ENCODE measurements around the gene ASPSCR1. TPM values are rescaled to one million over a fixed set of nuclear protein-coding genes. Genes with fewer than 3 reads are reported as not detected.

Gene ASPSCR1
- total and polyA plus RNA-seq, 2 of the 13 experiments (the other 11 are each of a cell fraction or from before 2014, with no cell fraction given): 274 to 314 TPM

- TF ChIP-seq ZNF513 (CRISPR knock-in tag; conservative IDR thresholded peaks at IDR 0.05) (no peak), MIER2 (CRISPR knock-in tag; IDR thresholded peaks at IDR 0.05) (no peak), JARID2 (CRISPR knock-in tag; IDR thresholded peaks at IDR 0.05; ENCODE audit: insufficient replicate concordance) (no peak), SALL1 (CRISPR knock-in tag; IDR thresholded peaks at IDR 0.05) (peak; percentile 57), TSC22D2 (CRISPR knock-in tag; IDR thresholded peaks at IDR 0.05; ENCODE audit: borderline replicate concordance) (0 out of 2 replicates have a peak, but pooled peaks have one; percentile 52), KLF12 (CRISPR knock-in tag; IDR thresholded peaks at IDR 0.05; ENCODE audit: borderline replicate concordance) (peak; percentile 95), REPIN1 (CRISPR knock-in tag; IDR thresholded peaks at IDR 0.05; ENCODE audit: borderline replicate concordance, low read depth) (peak; percentile 94), ZNF749 (CRISPR knock-in tag; IDR thresholded peaks at IDR 0.05; ENCODE audit: borderline replicate concordance) (no peak; the same call in 1 of the 2 replicates), HMG20A (CRISPR knock-in tag; IDR thresholded peaks at IDR 0.05; ENCODE audit: borderline replicate concordance) (no peak), PHF8 (CRISPR knock-in tag; IDR thresholded peaks at IDR 0.05) (peak; percentile 78), TRIM22 (IDR thresholded peaks at IDR 0.05) (no peak), ZNF564 (CRISPR knock-in tag; IDR thresholded peaks at IDR 0.05) (peak; percentile 79; the same call in 1 of the 2 replicates), ZNF652 (CRISPR knock-in tag; IDR thresholded peaks at IDR 0.05; ENCODE audit: borderline replicate concordance, low read depth) (no peak), MEIS2 (CRISPR knock-in tag; IDR thresholded peaks at IDR 0.05) (peak; percentile 32; the same call in 1 of the 2 replicates)
- TF ChIP-seq, protein P1, sequence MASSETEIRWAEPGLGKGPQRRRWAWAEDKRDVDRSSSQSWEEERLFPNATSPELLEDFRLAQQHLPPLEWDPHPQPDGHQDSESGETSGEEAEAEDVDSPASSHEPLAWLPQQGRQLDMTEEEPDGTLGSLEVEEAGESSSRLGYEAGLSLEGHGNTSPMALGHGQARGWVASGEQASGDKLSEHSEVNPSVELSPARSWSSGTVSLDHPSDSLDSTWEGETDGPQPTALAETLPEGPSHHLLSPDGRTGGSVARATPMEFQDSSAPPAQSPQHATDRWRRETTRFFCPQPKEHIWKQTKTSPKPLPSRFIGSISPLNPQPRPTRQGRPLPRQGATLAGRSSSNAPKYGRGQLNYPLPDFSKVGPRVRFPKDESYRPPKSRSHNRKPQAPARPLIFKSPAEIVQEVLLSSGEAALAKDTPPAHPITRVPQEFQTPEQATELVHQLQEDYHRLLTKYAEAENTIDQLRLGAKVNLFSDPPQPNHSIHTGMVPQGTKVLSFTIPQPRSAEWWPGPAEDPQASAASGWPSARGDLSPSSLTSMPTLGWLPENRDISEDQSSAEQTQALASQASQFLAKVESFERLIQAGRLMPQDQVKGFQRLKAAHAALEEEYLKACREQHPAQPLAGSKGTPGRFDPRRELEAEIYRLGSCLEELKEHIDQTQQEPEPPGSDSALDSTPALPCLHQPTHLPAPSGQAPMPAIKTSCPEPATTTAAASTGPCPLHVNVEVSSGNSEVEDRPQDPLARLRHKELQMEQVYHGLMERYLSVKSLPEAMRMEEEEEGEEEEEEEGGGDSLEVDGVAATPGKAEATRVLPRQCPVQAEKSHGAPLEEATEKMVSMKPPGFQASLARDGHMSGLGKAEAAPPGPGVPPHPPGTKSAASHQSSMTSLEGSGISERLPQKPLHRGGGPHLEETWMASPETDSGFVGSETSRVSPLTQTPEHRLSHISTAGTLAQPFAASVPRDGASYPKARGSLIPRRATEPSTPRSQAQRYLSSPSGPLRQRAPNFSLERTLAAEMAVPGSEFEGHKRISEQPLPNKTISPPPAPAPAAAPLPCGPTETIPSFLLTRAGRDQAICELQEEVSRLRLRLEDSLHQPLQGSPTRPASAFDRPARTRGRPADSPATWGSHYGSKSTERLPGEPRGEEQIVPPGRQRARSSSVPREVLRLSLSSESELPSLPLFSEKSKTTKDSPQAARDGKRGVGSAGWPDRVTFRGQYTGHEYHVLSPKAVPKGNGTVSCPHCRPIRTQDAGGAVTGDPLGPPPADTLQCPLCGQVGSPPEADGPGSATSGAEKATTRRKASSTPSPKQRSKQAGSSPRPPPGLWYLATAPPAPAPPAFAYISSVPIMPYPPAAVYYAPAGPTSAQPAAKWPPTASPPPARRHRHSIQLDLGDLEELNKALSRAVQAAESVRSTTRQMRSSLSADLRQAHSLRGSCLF (CRISPR knock-in tag; IDR thresholded peaks at IDR 0.05; ENCODE audit: borderline replicate concordance): no peak
- TF ChIP-seq, protein P2, sequence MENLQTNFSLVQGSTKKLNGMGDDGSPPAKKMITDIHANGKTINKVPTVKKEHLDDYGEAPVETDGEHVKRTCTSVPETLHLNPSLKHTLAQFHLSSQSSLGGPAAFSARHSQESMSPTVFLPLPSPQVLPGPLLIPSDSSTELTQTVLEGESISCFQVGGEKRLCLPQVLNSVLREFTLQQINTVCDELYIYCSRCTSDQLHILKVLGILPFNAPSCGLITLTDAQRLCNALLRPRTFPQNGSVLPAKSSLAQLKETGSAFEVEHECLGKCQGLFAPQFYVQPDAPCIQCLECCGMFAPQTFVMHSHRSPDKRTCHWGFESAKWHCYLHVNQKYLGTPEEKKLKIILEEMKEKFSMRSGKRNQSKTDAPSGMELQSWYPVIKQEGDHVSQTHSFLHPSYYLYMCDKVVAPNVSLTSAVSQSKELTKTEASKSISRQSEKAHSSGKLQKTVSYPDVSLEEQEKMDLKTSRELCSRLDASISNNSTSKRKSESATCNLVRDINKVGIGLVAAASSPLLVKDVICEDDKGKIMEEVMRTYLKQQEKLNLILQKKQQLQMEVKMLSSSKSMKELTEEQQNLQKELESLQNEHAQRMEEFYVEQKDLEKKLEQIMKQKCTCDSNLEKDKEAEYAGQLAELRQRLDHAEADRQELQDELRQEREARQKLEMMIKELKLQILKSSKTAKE (CRISPR knock-in tag; IDR thresholded peaks at IDR 0.05; ENCODE audit: borderline replicate concordance): no peak
- TF ChIP-seq, protein P3, sequence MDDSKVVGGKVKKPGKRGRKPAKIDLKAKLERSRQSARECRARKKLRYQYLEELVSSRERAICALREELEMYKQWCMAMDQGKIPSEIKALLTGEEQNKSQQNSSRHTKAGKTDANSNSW (CRISPR knock-in tag; IDR thresholded peaks at IDR 0.05; ENCODE audit: borderline replicate concordance): no peak; the same call in 1 of the 2 replicates
- TF ChIP-seq, protein P4, sequence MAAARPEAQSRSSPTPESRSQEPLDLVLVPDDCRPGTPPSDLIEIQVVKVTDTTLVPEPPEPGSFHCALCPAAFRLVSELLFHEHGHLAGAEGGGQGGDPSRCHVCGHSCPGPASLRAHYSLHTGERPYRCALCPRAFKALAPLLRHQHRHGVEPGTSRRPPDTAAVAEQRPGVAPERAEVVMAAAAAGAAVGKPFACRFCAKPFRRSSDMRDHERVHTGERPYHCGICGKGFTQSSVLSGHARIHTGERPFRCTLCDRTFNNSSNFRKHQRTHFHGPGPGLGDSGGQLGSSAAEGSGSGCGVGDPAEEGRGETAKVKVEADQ (CRISPR knock-in tag; IDR thresholded peaks at IDR 0.05; ENCODE audit: borderline replicate concordance): no peak; the same call in 1 of the 2 replicates
Observed at GRCh38 chr17:81977211-81977808, at the start of gene ASPSCR1 (continued).
